ENCODE measurements around the gene PPP1R14B.
"Not testable (repeated sequence)": the region's sequence is repeated elsewhere in the genome, so short reads cannot be mapped to it uniquely, and the experiment has no call there.

Gene PPP1R14B

DNA sequence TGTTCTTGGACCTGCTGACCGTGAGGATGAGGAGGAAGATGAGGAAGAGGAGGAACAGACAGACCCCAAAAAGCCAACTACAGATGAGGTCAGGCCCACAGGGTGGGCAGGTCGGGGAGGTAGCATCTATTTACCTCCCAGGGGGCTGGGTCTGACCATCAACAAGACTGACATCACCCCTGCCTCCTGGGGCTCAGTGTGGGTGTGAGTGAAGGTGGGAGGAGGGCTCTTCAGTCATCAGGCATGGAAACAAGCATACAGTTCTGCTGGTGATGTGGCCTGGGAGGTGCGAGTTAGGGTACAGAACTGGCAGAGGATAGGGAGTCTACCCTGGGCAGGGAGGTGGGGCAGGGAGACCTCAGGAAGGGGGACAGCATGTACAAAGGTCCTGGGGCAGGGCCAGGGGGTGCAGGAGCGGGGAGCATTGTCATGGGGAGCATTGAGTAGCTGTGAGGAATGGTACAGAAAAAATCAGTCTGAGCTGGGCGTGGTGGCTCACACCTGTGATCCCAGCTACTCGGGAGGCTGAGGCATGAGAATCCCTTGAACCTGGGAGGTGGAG lies 13.5 kb upstream of the PPP1R14B start:
- DNase-seq (ENCODE audit: low read depth in 2 of 2) = no peak

DNA sequence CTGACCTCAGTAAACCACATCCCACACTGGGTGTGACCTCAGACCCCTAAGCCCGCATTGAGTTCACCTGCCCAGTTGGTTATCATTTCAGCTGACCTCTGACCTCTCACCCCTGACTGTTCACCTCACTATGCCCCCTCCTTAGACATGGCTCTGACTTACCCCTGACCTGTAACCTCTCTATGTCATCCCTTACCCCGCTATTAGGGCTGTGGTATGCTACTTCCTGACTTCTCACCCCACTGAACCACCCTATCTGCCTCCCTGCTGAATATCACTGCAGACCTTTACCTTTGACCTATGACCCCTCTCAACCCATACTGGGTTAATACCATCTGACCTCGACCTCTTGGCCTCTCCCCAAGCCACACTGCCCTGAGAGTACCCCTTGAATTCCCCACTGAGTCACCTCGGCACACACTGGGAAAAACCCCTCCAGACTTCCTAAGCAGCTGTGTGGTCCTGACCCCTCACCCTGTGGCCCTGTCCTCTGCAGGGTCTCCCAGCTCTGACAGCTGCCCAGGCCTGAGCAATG lies 12.9 kb upstream of the PPP1R14B start:
- no peak for DNase-seq (ENCODE audit: low read depth in 2 of 2)

DNA sequence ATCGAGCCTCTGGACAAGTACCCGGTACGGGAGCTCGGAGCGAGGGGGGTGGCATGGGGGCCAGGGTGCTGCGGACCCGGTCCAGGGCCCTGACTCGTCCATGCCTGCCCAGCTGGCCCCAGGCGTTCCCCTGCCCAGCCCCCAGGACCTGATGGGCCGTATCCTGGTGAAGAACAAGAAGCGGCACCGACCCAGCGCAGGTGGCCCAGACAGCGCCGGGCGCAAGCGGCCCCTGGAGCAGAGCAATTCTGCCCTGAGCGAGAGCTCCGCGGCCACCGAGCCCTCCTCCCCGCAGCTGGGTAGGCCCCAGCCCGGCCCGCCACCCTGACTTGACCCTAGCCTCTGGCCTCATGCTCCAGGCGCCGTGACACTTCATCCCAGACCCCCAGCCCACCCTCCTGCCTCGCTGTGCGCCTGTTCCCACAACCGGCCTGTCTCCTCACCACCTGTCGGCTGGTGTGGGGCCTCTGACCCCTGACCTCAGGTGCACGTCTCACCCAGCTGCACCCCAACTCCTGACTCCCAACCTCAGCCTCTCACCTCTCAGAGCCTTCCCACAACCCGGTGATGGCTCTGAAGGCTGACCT lies 12.3 kb upstream of the PPP1R14B start:
- no peak for DNase-seq (ENCODE audit: low read depth in 2 of 2)

DNA sequence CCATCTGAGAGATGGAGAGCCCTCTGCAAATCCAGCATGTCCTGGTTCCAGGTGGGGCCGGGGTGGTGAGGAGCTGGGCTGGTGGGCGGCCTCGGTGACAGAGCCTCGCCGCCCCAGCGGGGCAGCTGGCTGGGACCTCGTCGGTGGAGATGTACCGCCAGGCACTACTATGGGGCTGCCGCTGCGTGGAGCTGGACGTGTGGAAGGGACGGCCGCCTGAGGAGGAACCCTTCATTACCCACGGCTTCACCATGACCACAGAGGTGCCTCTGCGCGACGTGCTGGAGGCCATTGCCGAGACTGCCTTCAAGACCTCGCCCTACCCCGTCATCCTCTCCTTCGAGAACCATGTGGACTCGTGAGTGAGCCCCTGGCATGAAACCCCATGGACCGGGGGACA lies 11.6 kb upstream of the PPP1R14B start:
- no peak for DNase-seq (ENCODE audit: low read depth in 2 of 2)

DNA sequence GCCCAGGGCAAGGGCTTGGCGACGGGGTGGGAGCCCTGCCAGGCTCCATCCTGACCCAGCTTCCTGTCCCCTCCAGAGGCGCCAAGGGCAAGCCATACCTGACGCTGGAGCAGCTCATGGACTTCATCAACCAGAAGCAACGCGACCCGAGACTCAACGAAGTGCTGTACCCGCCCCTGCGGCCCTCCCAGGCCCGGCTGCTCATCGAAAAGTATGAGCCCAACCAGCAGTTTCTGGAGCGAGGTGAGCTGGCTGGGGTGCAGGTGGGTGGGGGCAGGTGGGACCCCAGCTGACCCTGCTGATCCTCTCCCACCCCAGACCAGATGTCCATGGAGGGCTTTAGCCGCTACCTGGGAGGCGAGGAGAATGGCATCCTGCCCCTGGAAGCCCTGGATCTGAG lies 9.6 kb upstream of the PPP1R14B start:
- DNase-seq (ENCODE audit: low read depth in 2 of 2) = no peak

DNA sequence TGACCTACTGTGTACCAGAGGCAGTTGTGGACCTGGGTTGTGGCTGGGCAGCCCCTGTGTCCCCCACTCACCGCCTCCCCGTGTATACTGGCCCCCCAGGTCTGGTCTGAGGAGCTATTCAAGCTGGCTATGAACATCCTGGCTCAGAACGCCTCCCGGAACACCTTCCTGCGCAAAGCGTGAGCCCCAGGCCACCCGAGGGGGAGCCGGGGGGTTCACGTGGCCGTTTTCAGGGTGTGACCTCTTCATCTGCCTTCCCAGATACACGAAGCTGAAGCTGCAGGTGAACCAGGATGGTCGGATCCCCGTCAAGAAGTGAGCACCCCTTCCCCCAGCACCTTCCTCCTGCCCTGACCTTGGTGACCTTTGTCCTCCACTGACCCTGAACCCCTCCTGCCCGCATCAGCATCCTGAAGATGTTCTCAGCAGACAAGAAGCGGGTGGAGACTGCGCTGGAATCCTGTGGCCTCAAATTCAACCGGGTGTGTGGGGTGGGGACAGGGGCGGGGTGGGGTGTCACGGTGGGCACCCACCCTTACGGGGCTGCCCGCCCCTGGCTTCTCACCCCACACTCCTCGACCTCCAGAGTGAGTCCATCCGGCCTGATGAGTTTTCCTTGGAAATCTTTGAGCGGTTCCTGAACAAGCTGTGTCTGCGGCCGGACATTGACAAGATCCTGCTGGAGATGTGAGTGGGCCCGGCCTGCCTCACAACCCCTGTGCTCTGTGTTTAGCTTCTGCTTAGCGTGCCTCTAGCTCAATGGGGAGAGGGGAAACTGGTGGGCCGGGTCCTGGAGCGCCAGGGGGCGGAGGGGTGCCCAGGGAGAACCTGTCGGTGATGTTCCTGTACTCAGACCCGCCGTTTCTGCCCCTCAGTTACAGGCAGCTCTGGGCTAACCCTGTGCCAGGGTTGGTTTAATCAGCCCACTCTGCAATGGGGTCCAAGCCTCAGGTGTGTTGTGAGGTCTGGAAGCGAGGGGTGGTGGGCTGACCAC lies 8.7 kb upstream of the PPP1R14B start:
- DNase-seq (ENCODE audit: low read depth in 2 of 2) = no peak

DNA sequence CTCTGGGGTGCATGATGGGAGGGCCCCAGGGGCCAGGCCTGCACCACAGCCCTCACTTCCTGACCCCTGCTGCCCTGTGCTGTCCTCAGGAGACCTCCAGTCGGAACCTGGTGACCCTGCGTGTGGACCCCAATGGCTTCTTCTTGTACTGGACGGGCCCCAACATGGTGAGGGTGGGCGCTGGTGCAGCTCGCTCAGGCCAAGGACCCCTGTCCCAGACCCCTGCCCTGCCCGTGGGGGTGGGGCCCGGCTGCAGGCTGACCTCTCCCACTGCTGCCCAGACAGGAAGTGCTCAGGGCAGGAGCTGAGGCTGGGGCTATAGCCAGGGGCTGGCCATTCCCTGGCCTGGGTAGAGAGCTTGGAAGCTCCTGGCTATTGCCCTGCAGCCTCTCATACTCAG lies 7.6 kb upstream of the PPP1R14B start:
- no peak for DNase-seq (ENCODE audit: low read depth in 2 of 2)

DNA sequence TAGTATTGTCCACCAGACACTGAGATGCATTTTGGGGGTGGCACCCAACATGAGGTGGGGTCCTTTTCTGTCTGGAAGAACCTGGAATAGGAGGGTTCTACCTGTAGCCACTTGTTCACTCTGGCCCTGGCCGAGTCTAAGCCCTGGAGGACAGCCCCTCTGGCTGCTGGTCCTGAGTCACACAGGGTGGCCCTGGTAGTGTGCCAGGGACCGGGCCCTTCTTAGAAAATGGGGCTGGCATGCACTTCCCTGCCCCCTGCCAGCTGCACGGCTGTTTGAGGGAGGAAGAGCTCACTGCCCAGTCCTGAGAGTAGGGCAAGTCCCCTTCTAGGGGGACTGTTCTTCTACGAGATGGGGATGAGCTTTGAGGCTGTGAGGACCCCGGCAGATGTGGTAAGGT lies 6.7 kb upstream of the PPP1R14B start:
- no peak for DNase-seq (ENCODE audit: low read depth in 2 of 2)

DNA sequence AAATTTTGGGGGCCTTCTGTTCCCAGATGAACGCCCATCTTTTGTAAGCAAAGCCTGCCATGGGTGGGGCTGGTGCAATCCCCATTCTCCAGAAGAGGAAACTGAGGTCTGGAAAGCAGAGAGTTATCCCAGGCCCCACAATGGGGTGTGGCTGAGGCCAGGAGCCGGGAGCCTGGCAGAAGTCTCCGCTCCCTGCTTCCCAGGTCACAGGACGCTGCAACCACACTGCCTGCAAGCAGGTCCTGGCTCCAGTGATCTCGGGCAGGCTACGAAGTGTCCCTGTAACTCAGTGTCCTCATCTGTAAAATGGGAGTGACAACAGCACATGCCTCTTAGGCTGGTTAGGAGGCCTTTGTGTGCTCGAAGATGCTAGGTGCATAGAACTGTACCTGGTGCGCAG lies 6.3 kb upstream of the PPP1R14B start:
- no peak for DNase-seq (ENCODE audit: low read depth in 2 of 2)

DNA sequence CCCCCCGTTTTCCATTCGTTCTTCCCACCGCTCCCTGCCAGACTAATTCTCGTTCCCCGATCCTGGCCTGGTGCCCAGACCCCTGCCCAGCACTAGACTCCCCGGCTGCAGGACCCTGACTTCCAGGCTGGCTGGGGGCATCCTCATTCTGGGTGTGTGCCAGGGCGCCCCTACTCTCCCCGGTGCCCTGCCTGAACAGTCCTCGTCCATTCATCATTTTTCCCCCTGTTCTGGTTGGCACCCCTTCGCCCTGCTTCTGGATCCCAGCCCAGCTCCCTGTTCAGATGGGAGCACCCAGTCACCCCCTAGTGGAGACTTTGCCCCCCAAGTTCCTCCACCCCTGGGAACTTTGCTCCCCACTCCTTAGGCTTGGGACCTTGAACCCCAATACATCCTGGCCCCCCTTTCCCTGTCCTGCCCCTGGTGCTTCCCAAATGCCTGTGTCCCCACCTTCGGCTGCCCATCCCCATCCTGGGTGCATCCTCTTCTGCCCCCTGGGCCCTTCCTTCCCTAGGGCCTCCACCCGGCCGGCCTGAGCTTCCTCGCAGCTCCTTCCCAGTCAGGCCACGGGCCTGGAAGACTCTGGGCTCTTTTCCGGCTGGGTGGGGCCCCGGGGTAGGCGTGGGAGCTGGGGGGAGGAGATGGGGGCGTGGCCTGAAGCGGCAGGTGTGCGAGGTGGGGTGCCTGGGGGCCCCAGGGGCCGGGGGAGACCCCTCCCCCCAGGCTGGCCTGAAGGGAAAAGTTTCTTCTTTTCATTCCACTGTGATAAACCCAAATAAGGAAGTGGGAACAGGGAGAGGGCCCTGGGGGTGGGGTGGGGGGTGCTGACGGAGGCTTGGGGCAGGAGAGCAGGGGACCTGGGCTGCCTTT lies 5.5 kb upstream of the PPP1R14B start:
- DNase-seq (ENCODE audit: low read depth in 2 of 2) = no peak

DNA sequence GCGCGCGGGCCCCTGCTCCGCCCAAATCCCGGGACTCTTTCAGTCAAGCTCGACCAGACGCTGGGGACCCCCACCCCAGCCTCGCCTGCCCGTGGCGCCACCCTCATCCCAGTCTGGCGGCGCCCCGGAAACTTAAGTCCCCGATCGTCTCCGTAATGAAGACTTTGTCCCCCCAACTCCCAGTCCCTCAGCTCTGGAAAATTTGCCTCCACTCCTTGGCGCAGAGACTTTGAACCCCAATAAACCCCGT lies 4.9 kb upstream of the PPP1R14B start:
- DNase-seq (ENCODE audit: low read depth in 2 of 2) = no peak

DNA sequence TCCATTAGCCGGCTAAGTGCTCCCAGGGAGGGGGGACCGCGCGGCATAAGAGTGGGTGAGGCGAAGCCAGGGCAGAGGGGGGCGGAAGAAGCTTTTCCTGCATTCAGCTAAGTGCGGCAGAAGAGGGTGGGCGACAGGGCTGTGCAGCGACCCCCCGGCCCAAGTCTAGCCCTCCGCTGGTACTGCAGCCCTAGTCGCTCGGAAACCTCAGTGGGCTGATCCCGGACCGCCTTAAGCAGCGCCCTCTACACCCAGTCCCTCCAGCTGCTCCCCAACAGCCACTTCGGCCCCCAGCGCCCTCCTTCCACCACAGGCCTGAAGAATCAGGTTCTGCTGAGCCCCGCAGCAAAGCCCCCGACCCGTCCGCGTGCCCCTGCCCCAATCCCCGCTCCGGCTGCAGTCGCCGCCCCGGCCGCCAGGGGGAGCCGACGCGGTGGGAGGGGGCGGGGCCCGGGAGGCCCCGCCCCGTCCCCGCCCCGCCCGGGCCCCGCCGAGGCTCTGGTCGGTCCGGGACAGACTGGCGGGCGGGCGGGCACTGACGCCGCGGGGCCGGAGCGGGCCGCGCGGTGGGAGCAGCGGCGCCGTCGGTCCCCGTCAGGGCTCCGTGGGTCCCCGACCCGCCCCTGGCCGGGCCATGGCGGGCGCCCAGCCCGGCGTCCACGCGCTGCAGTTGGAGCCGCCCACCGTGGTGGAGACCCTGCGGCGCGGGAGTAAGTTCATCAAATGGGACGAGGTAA lies 4.4 kb upstream of the PPP1R14B start, which contains the start of gene PLCB3:
PLCB3 (plus strand) TSS at position 515 of the 737 bp plus-strand sequence; CDS start at position 635, 120 bp downstream.
- DNase-seq (ENCODE audit: low read depth in 2 of 2) = no peak

DNA sequence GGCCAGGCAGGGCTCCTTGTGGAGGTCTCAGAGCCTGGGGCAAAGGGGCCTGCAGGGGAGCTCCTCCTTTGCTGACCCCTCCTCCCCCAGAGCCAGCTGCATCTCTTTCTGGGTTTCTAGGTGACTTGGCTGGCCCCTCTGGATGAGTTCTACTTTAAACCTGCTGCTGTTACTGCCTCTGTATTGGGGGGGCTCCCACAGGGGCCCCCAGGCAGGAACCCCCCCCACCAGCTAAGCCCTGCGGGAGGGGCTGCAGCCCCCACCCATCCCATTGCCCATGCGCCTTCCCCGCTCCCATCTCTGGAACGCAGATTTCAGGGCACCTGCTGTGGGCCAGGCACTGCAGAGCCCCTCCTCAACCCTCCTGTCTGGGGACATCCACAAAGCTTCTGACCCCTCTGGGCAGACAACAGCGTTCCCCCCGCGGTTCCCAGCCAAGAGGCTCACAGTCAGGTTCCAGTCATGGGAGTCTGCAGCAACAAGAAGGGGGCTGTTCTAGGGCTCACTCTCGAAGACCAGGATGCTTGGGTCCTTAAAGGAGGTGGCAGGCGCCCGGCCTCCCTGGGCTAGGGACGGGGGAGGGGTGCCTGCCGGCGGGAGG lies 3.8 kb upstream of the PPP1R14B start:
- no peak for DNase-seq (ENCODE audit: low read depth in 2 of 2)

DNA sequence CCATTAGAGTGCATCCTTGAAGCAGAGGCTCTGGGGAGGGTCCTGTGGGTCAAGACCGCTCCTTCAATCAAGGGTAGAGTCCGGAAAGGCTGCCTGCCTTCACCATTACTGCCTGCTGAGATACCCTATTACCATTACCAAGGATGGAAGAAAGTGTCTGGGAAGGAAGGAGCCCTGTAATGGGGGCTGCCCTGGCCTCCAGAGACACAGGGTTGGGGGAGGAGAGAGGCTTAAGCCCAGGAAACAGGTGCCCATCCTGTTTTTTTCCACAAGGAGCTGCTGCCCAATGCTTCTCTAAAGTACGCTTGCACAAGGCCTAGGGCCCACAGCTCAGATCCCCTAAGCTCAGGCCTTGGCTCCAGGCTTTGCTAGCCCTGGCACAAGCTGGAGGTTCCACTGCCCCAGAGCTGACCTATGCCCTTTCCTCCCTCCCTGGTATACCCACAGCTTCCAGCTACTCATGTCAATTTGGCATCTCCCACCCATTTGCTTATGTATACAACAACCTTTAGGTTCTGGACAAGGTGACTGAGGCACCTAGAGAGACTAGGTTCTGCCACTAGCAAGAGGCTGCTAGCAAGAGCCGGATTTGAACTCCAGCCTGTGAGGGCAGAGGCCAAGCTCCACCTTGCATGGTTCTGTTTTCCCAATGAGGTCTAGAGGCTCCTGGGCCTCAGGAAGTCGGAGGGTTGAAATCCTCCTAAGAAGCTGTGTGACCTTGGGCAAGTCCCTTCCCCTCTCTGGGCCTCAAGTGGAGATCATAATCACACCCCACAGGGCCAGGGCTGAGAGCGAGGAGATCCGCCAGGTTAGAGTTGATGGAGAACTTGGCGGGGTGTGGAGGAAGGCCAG lies 3.0 kb upstream of the PPP1R14B start:
- no peak for DNase-seq (ENCODE audit: low read depth in 2 of 2)

DNA sequence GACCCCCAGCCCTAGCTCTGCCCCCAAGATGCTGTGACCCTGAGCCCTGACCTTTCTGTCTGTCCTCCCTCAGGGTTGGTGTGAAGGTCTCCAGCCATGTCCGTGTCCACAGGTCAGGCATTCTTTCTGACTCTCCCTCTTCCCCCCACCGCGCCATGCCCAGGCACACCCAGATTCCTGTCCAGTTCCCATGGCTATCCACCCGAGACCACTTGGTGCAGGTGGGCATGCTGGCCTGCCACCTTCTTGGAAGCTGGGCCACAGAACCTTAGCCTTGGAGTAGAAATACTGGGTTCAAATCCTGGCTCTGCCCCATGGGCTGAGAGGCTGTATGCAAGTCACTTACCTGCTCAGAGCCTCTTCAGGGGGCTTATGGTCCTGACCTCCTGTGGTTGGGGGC lies 2.3 kb upstream of the PPP1R14B start:
- DNase-seq (ENCODE audit: low read depth in 2 of 2) = no peak

DNA sequence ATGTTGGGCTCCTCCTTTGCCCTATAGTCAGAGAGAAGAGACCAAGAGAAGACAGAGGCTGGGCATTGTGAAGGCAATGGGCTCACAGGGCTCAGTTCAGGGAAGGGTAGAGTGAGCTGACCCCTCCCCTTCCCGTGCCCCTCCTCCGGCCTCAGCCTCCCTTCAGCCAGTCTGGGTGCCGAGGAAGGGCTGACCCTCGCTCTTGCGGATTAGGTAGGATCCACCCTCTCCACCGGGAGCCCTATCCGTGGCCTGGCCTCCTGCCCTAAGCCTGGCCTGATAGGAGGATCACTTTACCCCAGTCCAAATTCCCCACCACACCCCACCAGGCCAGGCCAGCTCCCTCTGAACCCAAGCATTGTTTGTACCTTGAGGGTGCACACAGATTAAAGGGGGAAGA lies 1.8 kb upstream of the PPP1R14B start:
- DNase-seq (ENCODE audit: low read depth in 2 of 2) = no peak

DNA sequence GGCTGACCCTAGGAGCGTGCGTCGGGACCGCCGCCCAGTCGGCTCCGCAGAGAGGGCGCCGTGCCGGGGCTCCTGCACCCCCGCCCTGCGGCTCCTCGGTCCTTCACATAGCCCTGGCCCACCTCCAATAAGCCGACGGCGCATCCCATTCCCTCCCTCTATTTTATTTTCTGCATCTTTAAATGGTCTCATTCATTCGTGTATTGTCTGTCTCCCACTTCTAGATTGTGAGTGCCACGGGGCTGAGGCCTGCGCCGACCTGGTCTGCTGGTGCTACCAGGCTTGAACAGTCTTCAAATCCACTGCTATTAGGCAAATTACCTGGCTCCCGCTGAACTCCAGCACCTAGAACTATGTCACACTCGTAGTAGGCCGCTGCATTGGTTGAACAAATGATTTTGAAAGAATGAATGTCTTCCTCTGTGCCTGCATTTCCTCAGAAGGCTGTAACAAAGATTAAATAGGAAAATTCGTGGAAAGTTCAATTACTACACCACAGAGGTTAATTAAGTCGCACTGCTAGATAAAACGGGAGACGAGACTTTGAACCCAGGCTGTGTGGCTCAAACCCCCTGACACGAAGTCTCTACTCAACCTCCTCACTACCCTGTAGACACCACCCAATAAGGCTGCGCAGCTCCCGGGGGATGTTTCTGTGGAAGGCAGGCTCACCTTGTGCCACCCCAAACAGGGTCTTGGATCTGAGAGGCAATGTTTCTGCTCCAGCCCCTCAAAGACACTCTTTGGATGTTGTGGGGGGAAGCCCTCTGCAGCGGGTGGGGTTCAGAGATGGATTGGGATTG lies 1.2 kb upstream of the PPP1R14B start:
- no peak for DNase-seq (ENCODE audit: low read depth in 2 of 2)

DNA sequence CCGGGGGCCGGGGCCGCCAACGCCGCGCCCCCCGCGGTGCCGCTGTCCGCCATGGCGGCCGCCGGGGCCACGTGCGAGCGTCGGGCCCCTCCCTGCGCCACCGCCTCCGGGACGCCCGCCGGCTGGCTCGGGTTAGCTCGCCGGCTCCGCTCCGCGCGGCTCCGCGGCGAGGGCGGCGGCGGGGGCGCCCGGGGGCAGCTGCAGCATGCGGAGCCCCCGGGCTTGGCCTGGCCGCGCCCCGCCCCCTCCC lies 197 bp downstream of the PPP1R14B start:
- not testable (repeated sequence) for DNase-seq (ENCODE audit: low read depth in 2 of 2)

Measured in fibroblast of skin of left quadriceps (primary cell).